HepG2 (cell line): ENCODE measurements around the gene SLC38A3. TPM values are rescaled to one million over a fixed set of nuclear protein-coding genes. Genes with fewer than 3 reads are reported as not detected.
A peak's percentile ranks its signal among the peaks of the same experiment; 100 is the strongest.

Source experiments
- CREM ChIP-seq, 2 experiments: sonication (generic) in 1 of 2; formaldehyde crosslinking in 1 of 2; IDR thresholded peaks; 2 replicates each; pipeline versions ENCODE4 v1.4.0 to v1.6.1; 2016 to 2020; ENCODE audit warnings: antibody characterized with exemption in 1 of 2, mild to moderate bottlenecking in 1 of 2, missing genetic modification reagents in 1 of 2
- EP300 ChIP-seq, 3 experiments: sonication (generic) in 1 of 3; formaldehyde crosslinking in 1 of 3; IDR thresholded peaks; 2 replicates each; pipeline versions ENCODE4 v1.5.1 to v1.6.1; 2011 to 2020; ENCODE audit warnings: low read depth in 2 of 3, low read length in 2 of 3, borderline replicate concordance in 1 of 3, improper control_type of control experiment in 1 of 3, mild to moderate bottlenecking in 1 of 3, missing genetic modification reagents in 1 of 3, moderate library complexity in 1 of 3
- HDAC1 ChIP-seq: sonication (generic); formaldehyde crosslinking; IDR thresholded peaks from 2 replicates; pipeline ENCODE4 v1.5.1; 2020; ENCODE audit warnings: mild to moderate bottlenecking, missing genetic modification reagents
- HNRNPL ChIP-seq: fragments of 200-400 bp; formaldehyde crosslinking; IDR thresholded peaks from 2 replicates; pipeline ENCODE4 v1.6.1; 2017; ENCODE audit warnings: mild to moderate bottlenecking, low read depth, low read length
- NFKBIZ ChIP-seq: IDR thresholded peaks from 2 replicates; pipeline ENCODE4 v1.6.1; 2018; ENCODE audit warnings: missing genetic modification reagents, missing compliant biosample characterization
- PITX1 ChIP-seq: sonication (generic); formaldehyde crosslinking; IDR thresholded peaks from 2 replicates; pipeline ENCODE4 v1.5.1; 2020; ENCODE audit warnings: mild to moderate bottlenecking, missing genetic modification reagents
- SP2 ChIP-seq: sonication (generic); formaldehyde crosslinking; IDR thresholded peaks from 2 replicates; pipeline ENCODE4 v1.5.1; 2020; ENCODE audit warnings: mild to moderate bottlenecking, missing genetic modification reagents
- ZKSCAN1 ChIP-seq: fragments of 150-350 bp; IDR thresholded peaks from 2 replicates; pipeline ENCODE4 v1.6.1; 2014; ENCODE audit warnings: low read length
- ZNF567 ChIP-seq: sonication (generic); formaldehyde crosslinking; IDR thresholded peaks from 2 replicates; pipeline ENCODE4 v1.8.1; 2023; ENCODE audit warnings: mild to moderate bottlenecking, missing genetic modification reagents, borderline replicate concordance
- ZSCAN30 ChIP-seq: sonication (generic); formaldehyde crosslinking; IDR thresholded peaks from 2 replicates; pipeline ENCODE4 v1.5.0; 2020; ENCODE audit warnings: mild to moderate bottlenecking, missing genetic modification reagents
- polyA plus RNA-seq, 8 experiments: library from polyadenylated mRNA; depleted of rRNA in 3 of 8; stranded (reverse) in 7 of 8; unstranded in 1 of 8; fragments of >200 nt; fragmentation: Illumina TruSeq in 4 of 8; extraction: Trizol in 4 of 8; gene quantifications; 2 replicates each; pipeline versions ENCODE4 v1.2.1 to v1.2.3, GENCODE V29; 2011 to 2016; ENCODE audit warnings: low read depth in 4 of 8, missing spikeins in 1 of 8, mixed read lengths in 1 of 8; ENCODE audit not compliant: insufficient read depth in 1 of 8
- total RNA-seq, 5 experiments: library from RNA; depleted of rRNA; stranded (reverse); fragments of >200 nt; fragmentation: Illumina TruSeq; extraction: Trizol; gene quantifications; 2 replicates each; pipeline ENCODE4 v1.2.3, GENCODE V29; 2016; ENCODE audit warnings: low read depth in 1 of 5
- TF ChIP-seq, protein P1 (sequence below): sonication (generic); formaldehyde crosslinking; IDR thresholded peaks from 2 replicates; pipeline ENCODE4 v1.5.0; 2020; ENCODE audit warnings: mild to moderate bottlenecking, missing genetic modification reagents
- TF ChIP-seq, protein P2 (sequence below): sonication (generic); formaldehyde crosslinking; IDR thresholded peaks from 2 replicates; pipeline ENCODE4 v1.4.0; 2020; ENCODE audit warnings: mild to moderate bottlenecking, missing genetic modification reagents
- TF ChIP-seq, protein P3 (sequence below): IDR thresholded peaks from 2 replicates; pipeline ENCODE4 v1.6.1; 2016; ENCODE audit warnings: mild to moderate bottlenecking, missing biosample characterization, missing genetic modification reagents
- TF ChIP-seq, protein P4 (sequence below): sonication (generic); formaldehyde crosslinking; IDR thresholded peaks from 2 replicates; pipeline ENCODE4 v1.9.0; 2021; ENCODE audit warnings: mild to moderate bottlenecking, missing genetic modification reagents
- TF ChIP-seq, protein P5 (sequence below): IDR thresholded peaks from 2 replicates; pipeline ENCODE4 v1.6.1; 2016; ENCODE audit warnings: low read depth

SLC38A3 gene
- total and polyA plus RNA-seq, 2 of the 13 experiments (the other 11 are each of a cell fraction or from before 2014, with no cell fraction given): 29.8 to 164 TPM

DNA sequence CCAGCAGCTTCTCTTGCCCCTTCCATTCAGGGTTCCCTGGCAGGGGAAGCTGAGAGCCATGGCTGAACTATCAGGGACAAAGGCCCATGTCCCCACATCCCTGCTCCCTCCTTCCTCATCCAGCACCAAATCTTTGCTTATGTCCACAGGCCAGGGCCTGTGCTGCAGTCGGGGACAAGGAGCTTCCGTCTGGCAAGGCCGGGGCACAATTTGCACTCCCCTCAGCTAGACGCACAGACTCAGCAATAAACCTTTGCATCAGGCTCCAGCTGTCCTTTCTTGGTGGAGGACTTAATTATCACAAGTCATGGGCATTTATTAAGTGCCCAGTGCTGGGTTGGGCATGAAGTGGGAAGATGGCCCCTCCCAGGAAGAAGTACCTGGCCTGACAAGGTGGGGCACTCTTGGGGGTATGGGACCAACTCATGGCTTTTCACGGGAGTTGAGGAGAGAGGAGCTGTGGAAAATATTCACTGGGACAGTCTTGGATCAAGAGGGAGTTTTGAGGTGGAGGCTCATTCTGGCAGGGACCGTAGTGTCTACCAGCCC, 8.7 kb upstream of the SLC38A3 start (continued):
- no peak for TF ChIP-seq ZNF567 (CRISPR knock-in tag)
- TF ChIP-seq, protein P1, sequence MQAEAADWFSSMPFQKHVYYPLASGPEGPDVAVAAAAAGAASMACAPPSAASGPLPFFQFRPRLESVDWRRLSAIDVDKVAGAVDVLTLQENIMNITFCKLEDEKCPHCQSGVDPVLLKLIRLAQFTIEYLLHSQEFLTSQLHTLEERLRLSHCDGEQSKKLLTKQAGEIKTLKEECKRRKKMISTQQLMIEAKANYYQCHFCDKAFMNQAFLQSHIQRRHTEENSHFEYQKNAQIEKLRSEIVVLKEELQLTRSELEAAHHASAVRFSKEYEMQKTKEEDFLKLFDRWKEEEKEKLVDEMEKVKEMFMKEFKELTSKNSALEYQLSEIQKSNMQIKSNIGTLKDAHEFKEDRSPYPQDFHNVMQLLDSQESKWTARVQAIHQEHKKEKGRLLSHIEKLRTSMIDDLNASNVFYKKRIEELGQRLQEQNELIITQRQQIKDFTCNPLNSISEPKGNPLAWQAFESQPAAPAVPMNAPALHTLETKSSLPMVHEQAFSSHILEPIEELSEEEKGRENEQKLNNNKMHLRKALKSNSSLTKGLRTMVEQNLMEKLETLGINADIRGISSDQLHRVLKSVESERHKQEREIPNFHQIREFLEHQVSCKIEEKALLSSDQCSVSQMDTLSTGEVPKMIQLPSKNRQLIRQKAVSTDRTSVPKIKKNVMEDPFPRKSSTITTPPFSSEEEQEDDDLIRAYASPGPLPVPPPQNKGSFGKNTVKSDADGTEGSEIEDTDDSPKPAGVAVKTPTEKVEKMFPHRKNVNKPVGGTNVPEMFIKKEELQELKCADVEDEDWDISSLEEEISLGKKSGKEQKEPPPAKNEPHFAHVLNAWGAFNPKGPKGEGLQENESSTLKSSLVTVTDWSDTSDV (CRISPR knock-in tag): 0 out of 2 replicates have a peak, but pooled peaks have one; percentile 45
- TF ChIP-seq EP300 (IDR thresholded peaks at IDR 0.05; ENCODE audit: low read depth in 2 of 2, low read length in 2 of 2): no peak
- TF ChIP-seq EP300 (CRISPR knock-in tag; IDR thresholded peaks at IDR 0.05; ENCODE audit: borderline replicate concordance): 0 out of 2 replicates have a peak, but pooled peaks have one; percentile 1
- peak; percentile 21; the same call in 1 of the 2 replicates for TF ChIP-seq HNRNPL
- TF ChIP-seq SP2 (CRISPR knock-in tag): 0 out of 2 replicates have a peak, but pooled peaks have one; percentile 5
- no peak for TF ChIP-seq ZSCAN30
- TF ChIP-seq NFKBIZ (CRISPR knock-in tag): no peak
- TF ChIP-seq HDAC1 (CRISPR knock-in tag): 0 out of 2 replicates have a peak, but pooled peaks have one; percentile 13
- TF ChIP-seq ZKSCAN1: no peak
- TF ChIP-seq PITX1 (CRISPR knock-in tag): 0 out of 2 replicates have a peak, but pooled peaks have one; percentile 4
- TF ChIP-seq, protein P2, sequence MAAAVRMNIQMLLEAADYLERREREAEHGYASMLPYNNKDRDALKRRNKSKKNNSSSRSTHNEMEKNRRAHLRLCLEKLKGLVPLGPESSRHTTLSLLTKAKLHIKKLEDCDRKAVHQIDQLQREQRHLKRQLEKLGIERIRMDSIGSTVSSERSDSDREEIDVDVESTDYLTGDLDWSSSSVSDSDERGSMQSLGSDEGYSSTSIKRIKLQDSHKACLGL (CRISPR knock-in tag): no peak
- TF ChIP-seq, protein P3, sequence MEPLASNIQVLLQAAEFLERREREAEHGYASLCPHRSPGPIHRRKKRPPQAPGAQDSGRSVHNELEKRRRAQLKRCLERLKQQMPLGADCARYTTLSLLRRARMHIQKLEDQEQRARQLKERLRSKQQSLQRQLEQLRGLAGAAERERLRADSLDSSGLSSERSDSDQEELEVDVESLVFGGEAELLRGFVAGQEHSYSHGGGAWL: no peak
- TF ChIP-seq, protein P4, sequence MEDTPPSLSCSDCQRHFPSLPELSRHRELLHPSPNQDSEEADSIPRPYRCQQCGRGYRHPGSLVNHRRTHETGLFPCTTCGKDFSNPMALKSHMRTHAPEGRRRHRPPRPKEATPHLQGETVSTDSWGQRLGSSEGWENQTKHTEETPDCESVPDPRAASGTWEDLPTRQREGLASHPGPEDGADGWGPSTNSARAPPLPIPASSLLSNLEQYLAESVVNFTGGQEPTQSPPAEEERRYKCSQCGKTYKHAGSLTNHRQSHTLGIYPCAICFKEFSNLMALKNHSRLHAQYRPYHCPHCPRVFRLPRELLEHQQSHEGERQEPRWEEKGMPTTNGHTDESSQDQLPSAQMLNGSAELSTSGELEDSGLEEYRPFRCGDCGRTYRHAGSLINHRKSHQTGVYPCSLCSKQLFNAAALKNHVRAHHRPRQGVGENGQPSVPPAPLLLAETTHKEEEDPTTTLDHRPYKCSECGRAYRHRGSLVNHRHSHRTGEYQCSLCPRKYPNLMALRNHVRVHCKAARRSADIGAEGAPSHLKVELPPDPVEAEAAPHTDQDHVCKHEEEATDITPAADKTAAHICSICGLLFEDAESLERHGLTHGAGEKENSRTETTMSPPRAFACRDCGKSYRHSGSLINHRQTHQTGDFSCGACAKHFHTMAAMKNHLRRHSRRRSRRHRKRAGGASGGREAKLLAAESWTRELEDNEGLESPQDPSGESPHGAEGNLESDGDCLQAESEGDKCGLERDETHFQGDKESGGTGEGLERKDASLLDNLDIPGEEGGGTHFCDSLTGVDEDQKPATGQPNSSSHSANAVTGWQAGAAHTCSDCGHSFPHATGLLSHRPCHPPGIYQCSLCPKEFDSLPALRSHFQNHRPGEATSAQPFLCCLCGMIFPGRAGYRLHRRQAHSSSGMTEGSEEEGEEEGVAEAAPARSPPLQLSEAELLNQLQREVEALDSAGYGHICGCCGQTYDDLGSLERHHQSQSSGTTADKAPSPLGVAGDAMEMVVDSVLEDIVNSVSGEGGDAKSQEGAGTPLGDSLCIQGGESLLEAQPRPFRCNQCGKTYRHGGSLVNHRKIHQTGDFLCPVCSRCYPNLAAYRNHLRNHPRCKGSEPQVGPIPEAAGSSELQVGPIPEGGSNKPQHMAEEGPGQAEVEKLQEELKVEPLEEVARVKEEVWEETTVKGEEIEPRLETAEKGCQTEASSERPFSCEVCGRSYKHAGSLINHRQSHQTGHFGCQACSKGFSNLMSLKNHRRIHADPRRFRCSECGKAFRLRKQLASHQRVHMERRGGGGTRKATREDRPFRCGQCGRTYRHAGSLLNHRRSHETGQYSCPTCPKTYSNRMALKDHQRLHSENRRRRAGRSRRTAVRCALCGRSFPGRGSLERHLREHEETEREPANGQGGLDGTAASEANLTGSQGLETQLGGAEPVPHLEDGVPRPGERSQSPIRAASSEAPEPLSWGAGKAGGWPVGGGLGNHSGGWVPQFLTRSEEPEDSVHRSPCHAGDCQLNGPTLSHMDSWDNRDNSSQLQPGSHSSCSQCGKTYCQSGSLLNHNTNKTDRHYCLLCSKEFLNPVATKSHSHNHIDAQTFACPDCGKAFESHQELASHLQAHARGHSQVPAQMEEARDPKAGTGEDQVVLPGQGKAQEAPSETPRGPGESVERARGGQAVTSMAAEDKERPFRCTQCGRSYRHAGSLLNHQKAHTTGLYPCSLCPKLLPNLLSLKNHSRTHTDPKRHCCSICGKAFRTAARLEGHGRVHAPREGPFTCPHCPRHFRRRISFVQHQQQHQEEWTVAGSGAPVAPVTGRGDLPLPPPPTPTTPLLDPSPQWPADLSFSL (CRISPR knock-in tag): no peak
- TF ChIP-seq, protein P5, sequence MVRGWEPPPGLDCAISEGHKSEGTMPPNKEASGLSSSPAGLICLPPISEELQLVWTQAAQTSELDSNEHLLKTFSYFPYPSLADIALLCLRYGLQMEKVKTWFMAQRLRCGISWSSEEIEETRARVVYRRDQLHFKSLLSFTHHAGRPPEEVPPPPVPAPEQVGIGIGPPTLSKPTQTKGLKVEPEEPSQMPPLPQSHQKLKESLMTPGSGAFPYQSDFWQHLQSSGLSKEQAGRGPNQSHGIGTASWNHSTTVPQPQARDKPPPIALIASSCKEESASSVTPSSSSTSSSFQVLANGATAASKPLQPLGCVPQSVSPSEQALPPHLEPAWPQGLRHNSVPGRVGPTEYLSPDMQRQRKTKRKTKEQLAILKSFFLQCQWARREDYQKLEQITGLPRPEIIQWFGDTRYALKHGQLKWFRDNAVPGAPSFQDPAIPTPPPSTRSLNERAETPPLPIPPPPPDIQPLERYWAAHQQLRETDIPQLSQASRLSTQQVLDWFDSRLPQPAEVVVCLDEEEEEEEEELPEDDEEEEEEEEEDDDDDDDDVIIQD (CRISPR knock-in tag): no peak; the same call in 1 of the 2 replicates
- TF ChIP-seq CREM (IDR thresholded peaks at IDR 0.05): no peak; the same call in 1 of the 2 replicates
- TF ChIP-seq CREM (CRISPR knock-in tag; IDR thresholded peaks at IDR 0.05): no peak
